Muscle of back (tissue), 11 donors: ENCODE measurements around the gene DENND1A. TPM values are rescaled to one million over a fixed set of nuclear protein-coding genes. Genes with fewer than 3 reads are reported as not detected.

ENCODE experiments used
- DNase-seq, 3 donors: peaks; one replicate each; pipeline versions ENCODE4 v3.0.0 to v3.0.0-alpha.2; 2013
- polyA plus RNA-seq, 10 donors: library from polyadenylated mRNA; unstranded; fragments of 120-200 nt; gene quantifications; one replicate each; pipeline ENCODE4 v1.2.1, GENCODE V29; 2013; ENCODE audit not compliant: insufficient read length in 10 of 10

DENND1A gene
- polyA plus RNA-seq, 10 donors: 10.9 to 15.4 (median 13.8) TPM

GRCh38 chr9:123392802-123393201 is 537.1 kb downstream of the DENND1A start:
- DNase-seq: no peak

GRCh38 chr9:123391946-123392345 is 538.0 kb downstream of the DENND1A start:
- DNase-seq: no peak

- no peak for DNase-seq
Measured at GRCh38 chr9:123391233-123391632, 538.7 kb downstream of the DENND1A start.

GRCh38 chr9:123390337-123391135 is 539.4 kb downstream of the DENND1A start:
- no peak for DNase-seq

GRCh38 chr9:123389698-123390097 is 540.2 kb downstream of the DENND1A start:
- DNase-seq: no peak

GRCh38 chr9:123389070-123389469 is 540.9 kb downstream of the DENND1A start:
- no peak for DNase-seq

GRCh38 chr9:123387686-123388085 is 542.2 kb downstream of the DENND1A start:
- DNase-seq: no peak

- no peak for DNase-seq
Measured at GRCh38 chr9:123383512-123384170, 546.3 kb downstream of the DENND1A start.

GRCh38 chr9:123382653-123383511 is 547.0 kb downstream of the DENND1A start:
- no peak for DNase-seq

- no peak for DNase-seq
Measured at GRCh38 chr9:123380852-123381705, 548.8 kb downstream of the DENND1A start.

- no peak for DNase-seq
Measured at GRCh38 chr9:123378956-123379660, 550.8 kb downstream of the DENND1A start.

GRCh38 chr9:123378025-123378424 is 551.9 kb downstream of the DENND1A start:
- no peak for DNase-seq

- DNase-seq: no peak
Measured at GRCh38 chr9:123377211-123377971, 552.5 kb downstream of the DENND1A start.

- DNase-seq: no peak
Measured at GRCh38 chr9:123376218-123377071, 553.5 kb downstream of the DENND1A start.

GRCh38 chr9:123375469-123376132 is 554.3 kb downstream of the DENND1A start:
- peak in 1 of 3 donors; percentile 56 for DNase-seq

- peak in 1 of 3 donors; percentile 52 for DNase-seq
Measured at GRCh38 chr9:123373946-123374345, 556.0 kb downstream of the DENND1A start.

GRCh38 chr9:123373447-123373923 is 556.4 kb downstream of the DENND1A start:
- DNase-seq: no peak
